Measurements from ENCODE around the gene TMEM51. TPM values are rescaled to one million over a fixed set of nuclear protein-coding genes. Genes with fewer than 3 reads are reported as not detected.
A peak's percentile ranks its signal among the peaks of the same experiment; 100 is the strongest.

The TMEM51 gene
- total and polyA plus RNA-seq, 10 of the 15 experiments (the other 5 are each of a cell fraction or from before 2014, with no cell fraction given), result 0.55 to 4.8 (median 3.1) TPM

DNA sequence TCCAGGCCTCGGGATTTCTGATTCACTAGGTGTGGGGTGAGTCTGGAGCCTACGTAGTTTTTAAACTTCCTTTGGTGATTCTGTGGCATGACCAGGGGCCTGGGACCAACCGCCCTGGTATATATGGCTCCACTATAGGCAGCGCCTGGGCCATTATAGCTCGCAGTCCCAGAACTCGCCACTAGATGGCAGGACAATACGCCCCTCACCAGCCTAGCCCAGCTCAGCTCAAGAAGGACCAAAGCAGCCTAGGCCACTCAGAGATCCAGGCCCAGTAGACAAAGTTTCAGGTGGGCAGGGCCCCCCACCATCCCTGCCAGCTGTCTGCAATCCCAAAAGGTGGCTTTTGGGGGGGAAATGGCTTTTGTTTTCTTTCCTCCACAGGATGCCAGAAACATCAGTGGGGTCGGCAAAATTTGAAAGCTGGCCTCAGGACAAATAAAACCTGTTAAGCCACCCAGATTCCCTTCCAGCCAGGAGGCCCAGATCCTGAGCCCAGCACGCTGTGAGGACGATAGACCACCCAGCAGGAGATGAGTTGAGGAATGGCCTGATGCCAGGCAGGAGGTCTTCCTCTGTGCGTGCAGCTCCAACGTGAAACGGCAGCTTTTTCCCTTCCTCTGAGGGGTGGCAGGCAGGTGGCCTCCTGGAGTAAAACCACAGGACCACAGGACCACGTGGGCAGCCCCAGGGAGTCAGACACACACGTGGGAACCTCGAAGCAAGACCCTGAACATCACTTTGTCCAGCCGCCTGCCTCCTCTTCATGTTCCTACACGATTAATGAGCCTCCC is 24.8 kb upstream of the TMEM51 start (continued):
- TF ChIP-seq, protein P1, sequence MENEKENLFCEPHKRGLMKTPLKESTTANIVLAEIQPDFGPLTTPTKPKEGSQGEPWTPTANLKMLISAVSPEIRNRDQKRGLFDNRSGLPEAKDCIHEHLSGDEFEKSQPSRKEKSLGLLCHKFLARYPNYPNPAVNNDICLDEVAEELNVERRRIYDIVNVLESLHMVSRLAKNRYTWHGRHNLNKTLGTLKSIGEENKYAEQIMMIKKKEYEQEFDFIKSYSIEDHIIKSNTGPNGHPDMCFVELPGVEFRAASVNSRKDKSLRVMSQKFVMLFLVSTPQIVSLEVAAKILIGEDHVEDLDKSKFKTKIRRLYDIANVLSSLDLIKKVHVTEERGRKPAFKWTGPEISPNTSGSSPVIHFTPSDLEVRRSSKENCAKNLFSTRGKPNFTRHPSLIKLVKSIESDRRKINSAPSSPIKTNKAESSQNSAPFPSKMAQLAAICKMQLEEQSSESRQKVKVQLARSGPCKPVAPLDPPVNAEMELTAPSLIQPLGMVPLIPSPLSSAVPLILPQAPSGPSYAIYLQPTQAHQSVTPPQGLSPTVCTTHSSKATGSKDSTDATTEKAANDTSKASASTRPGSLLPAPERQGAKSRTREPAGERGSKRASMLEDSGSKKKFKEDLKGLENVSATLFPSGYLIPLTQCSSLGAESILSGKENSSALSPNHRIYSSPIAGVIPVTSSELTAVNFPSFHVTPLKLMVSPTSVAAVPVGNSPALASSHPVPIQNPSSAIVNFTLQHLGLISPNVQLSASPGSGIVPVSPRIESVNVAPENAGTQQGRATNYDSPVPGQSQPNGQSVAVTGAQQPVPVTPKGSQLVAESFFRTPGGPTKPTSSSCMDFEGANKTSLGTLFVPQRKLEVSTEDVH (IDR thresholded peaks at IDR 0.05; ENCODE audit: low read depth, partially characterized antibody), result no peak
- no peak for TF ChIP-seq SUZ12 (IDR thresholded peaks at IDR 0.05; ENCODE audit: unreplicated experiment)
- no peak for TF ChIP-seq SMAD5 (IDR thresholded peaks at IDR 0.05; ENCODE audit: low read depth)
- no peak for TF ChIP-seq CEBPB (IDR thresholded peaks at IDR 0.05; ENCODE audit: borderline replicate concordance in 1 of 2, low read depth in 2 of 2, low read length in 2 of 2)
- no peak for TF ChIP-seq RCOR1 (conservative IDR thresholded peaks at IDR 0.05; ENCODE audit: low read depth, low read length)
- 0 out of 2 replicates have a peak, but pooled peaks have one; percentile 5 for TF ChIP-seq FOXM1 (IDR thresholded peaks at IDR 0.05; ENCODE audit: low read depth, low read length)
- 0 out of 4 replicates have a peak, but pooled peaks of 1 of the 2 experiments have one; percentile 40 for TF ChIP-seq BHLHE40 (IDR thresholded peaks at IDR 0.05; ENCODE audit: borderline replicate concordance in 1 of 2, low read depth in 2 of 2, low read length in 1 of 2)
- TF ChIP-seq PML (IDR thresholded peaks at IDR 0.05; ENCODE audit: low read length), result no peak
- TF ChIP-seq HDAC6 (IDR thresholded peaks at IDR 0.05; ENCODE audit: unreplicated experiment), result no peak
- TF ChIP-seq SIX5 (IDR thresholded peaks at IDR 0.05; ENCODE audit: low read depth, low read length, severe bottlenecking), result no peak
- TF ChIP-seq RB1 (IDR thresholded peaks at IDR 0.05; ENCODE audit: borderline replicate concordance), result peak; percentile 34; the same call in 1 of the 2 replicates
- TF ChIP-seq WRNIP1 (IDR thresholded peaks at IDR 0.05; ENCODE audit: borderline replicate concordance, low read depth, low read length), result no peak
- no peak for TF ChIP-seq POU2F2 (IDR thresholded peaks at IDR 0.05; ENCODE audit: borderline replicate concordance, low read depth, low read length)
- TF ChIP-seq SMAD1 (IDR thresholded peaks at IDR 0.05; ENCODE audit: low read depth, partially characterized antibody), result no peak
- TF ChIP-seq RFX5 (IDR thresholded peaks at IDR 0.05; ENCODE audit: low read depth, low read length), result no peak
- TF ChIP-seq YBX1 (IDR thresholded peaks at IDR 0.05), result no peak
- TF ChIP-seq NRF1 (conservative IDR thresholded peaks at IDR 0.05; ENCODE audit: low read depth, low read length), result no peak
- no peak for TF ChIP-seq MEF2B (IDR thresholded peaks at IDR 0.05; ENCODE audit: partially characterized antibody, poor library complexity, severe bottlenecking)
- TF ChIP-seq CHD4 (IDR thresholded peaks at IDR 0.05), result no peak
- no peak for TF ChIP-seq ZNF384 (IDR thresholded peaks at IDR 0.05; ENCODE audit: borderline replicate concordance, low read depth, low read length)
- TF ChIP-seq CBX5 (IDR thresholded peaks at IDR 0.05; ENCODE audit: low read depth), result no peak
- TF ChIP-seq MYB (IDR thresholded peaks at IDR 0.05; ENCODE audit: borderline replicate concordance, low read depth, low read length), result no peak
- TF ChIP-seq ZNF217 (IDR thresholded peaks at IDR 0.05), result no peak
- no peak for TF ChIP-seq IKZF1 (conservative IDR thresholded peaks at IDR 0.05)
- TF ChIP-seq USF1 (IDR thresholded peaks at IDR 0.05; ENCODE audit: borderline replicate concordance, extremely low read length, insufficient read depth, low read depth, low read length), result no peak
- no peak for TF ChIP-seq EGR1 (IDR thresholded peaks at IDR 0.05; ENCODE audit: borderline replicate concordance in 1 of 2, low read depth in 2 of 2, low read length in 2 of 2)

Data from GM12878 (cell line).